ENCODE results near the gene TNNC2.

The TNNC2 gene

GRCh38 chr20:45779011-45779915 is 47.8 kb downstream of the TNNC2 start:
- no peak for DNase-seq

- DNase-seq, result no peak
These were observed 50.2 kb downstream of the TNNC2 start for GRCh38 chr20:45776931-45777330.

GRCh38 chr20:45775411-45775810 is 51.7 kb downstream of the TNNC2 start:
- DNase-seq, result no peak

DNA sequence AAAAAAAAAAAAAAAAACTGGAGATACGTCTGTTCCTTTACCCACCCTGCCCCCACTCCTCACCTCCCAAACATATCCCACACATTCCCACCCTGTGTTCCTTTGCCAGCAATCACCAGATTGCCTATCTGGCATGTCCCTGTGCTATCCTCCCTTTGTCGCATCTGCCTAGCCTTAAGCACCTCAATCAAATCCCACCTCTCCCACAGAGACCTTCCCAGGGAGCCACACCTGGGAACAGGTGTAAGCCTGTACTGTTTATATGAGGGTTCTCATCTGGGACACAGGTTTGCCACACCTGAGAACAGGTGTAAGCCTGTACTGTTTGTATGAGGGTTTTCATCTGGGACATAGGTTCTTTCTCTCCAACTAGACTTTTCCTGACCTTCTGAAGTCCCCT is 52.2 kb downstream of the TNNC2 start:
- DNase-seq, result no peak

Measured in CD4-positive, alpha-beta T cell treated with Interleukin-17A for 4 hours (primary cell).